Measurements from ENCODE around the gene GIPR. TPM values are rescaled to one million over a fixed set of nuclear protein-coding genes. Genes with fewer than 3 reads are reported as not detected.
A peak's percentile ranks its signal among the peaks of the same experiment; 100 is the strongest.

GIPR gene
- total RNA-seq, 1 experiment from 2014 or later, result not detected

- H3K36me3 Mint-ChIP-seq (ENCODE audit: insufficient read depth, unreplicated experiment), result no peaks in the 10 kb centered on the region
- H3K27ac Mint-ChIP-seq (ENCODE audit: low read depth, unreplicated experiment), result no peak overlapping the region
- no TSS peak for BruUV-seq (replicated peaks)
- CTCF ChIA-PET, result interaction anchor here (0.6 to 1.1 kb wide), 5 partner anchors 35 to 96 kb away, joined by 3 to 7 read pairs (median 4); no protein-coding TSS in a partner anchor
- no peaks in the 10 kb centered on the region for H3K27me3 Mint-ChIP-seq (ENCODE audit: insufficient read depth, unreplicated experiment)
- POLR2A ChIA-PET, result interaction anchor here (0.7 to 1.7 kb wide), 5 partner anchors 16 to 62 kb away, joined by 3 to 9 read pairs (median 5); partner anchors contain the start of genes GIPR, QPCTL and SNRPD2
- intact Hi-C loops (cut with micrococcal nuclease), result no loop called here
- peak overlapping the region; percentile 61 for H3K4me3 Mint-ChIP-seq (ENCODE audit: unreplicated experiment)
- TF ChIP-seq, protein P1, sequence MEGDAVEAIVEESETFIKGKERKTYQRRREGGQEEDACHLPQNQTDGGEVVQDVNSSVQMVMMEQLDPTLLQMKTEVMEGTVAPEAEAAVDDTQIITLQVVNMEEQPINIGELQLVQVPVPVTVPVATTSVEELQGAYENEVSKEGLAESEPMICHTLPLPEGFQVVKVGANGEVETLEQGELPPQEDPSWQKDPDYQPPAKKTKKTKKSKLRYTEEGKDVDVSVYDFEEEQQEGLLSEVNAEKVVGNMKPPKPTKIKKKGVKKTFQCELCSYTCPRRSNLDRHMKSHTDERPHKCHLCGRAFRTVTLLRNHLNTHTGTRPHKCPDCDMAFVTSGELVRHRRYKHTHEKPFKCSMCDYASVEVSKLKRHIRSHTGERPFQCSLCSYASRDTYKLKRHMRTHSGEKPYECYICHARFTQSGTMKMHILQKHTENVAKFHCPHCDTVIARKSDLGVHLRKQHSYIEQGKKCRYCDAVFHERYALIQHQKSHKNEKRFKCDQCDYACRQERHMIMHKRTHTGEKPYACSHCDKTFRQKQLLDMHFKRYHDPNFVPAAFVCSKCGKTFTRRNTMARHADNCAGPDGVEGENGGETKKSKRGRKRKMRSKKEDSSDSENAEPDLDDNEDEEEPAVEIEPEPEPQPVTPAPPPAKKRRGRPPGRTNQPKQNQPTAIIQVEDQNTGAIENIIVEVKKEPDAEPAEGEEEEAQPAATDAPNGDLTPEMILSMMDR (IDR thresholded peaks at IDR 0.05; ENCODE audit: unreplicated experiment), result no peak
- H3K9me3 Mint-ChIP-seq (ENCODE audit: unreplicated experiment), result no peaks in the 10 kb centered on the region
- no peak for DNase-seq (ENCODE audit: unreplicated experiment)
- H3K4me1 Mint-ChIP-seq (ENCODE audit: insufficient read depth, unreplicated experiment), result peaks cover 24% of the 10 kb centered on the region
These were observed 21.7 kb upstream of the GIPR start for GRCh38 chr19:45646345-45646698.

DNA sequence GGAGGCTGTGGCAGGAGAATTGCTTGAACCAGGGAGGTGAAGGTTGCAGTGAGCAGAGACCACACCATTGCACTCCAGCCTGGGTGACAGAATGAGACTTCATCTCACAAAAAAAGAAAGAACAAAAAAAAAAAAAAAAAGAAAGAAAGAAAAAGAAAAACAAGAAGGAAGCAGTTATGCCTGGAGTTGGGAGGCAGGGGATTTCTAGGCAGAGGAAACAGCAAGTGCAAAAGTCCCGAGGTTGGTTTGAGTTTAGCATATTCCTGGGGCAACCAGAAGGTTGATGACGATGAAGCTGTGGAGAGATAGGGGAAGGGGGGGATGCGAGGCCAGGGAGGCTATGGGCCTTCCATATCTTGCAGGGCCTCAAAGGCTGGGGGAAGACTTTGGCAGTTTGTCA lies 17.3 kb upstream of the GIPR start:
- H3K27ac Mint-ChIP-seq (ENCODE audit: low read depth, unreplicated experiment), result no peak overlapping the region
- ChIA-PET POLR2A (no interaction called here), CTCF (interaction anchor here (0.5 to 0.9 kb wide), 4 partner anchors 9 to 177 kb away, joined by 3 read pairs; partner anchors contain the start of gene QPCTL)
- H3K4me3 Mint-ChIP-seq (ENCODE audit: unreplicated experiment), result no peak overlapping the region
- no peaks in the 10 kb centered on the region for H3K9me3 Mint-ChIP-seq (ENCODE audit: unreplicated experiment)
- TF ChIP-seq, protein P1 (IDR thresholded peaks at IDR 0.05; ENCODE audit: unreplicated experiment), result no peak
- H3K4me1 Mint-ChIP-seq (ENCODE audit: insufficient read depth, unreplicated experiment), result peaks cover 5% of the 10 kb centered on the region
- intact Hi-C loops (cut with micrococcal nuclease), result no loop called here
- no peaks in the 10 kb centered on the region for H3K36me3 Mint-ChIP-seq (ENCODE audit: insufficient read depth, unreplicated experiment)
- BruUV-seq (replicated peaks), result no TSS peak
- no peaks in the 10 kb centered on the region for H3K27me3 Mint-ChIP-seq (ENCODE audit: insufficient read depth, unreplicated experiment)
- DNase-seq (ENCODE audit: unreplicated experiment), result no peak

DNA sequence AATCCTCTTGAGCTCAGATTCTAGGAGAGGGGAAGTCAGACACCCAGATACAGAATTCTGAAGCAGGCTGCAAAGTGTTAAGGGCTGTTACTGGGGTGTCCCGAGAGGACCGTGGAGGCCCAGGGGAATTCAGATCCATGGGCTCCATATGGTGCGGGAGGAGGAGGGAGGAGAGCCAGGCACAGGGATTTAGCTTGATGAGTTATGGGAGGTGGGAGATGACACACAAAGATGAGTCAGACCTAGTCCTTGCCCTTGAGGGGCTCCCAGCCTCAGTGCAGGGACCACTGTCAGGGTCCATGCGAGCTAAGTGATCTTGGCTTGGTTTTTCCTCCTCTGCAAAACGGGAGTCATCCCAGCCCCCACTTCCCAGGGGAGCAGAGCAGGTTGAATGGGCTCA lies 14.4 kb upstream of the GIPR start:
- ChIA-PET POLR2A (no interaction called here), CTCF (interaction anchor here (0.9 to 1.0 kb wide), 2 partner anchors 27 to 168 kb away, joined by 3 to 5 read pairs; no protein-coding TSS in a partner anchor)
- BruUV-seq (replicated peaks), result no TSS peak
- Mint-ChIP-seq H3K27me3 (ENCODE audit: insufficient read depth, unreplicated experiment) (peaks cover 5% of the 10 kb centered on the region), H3K36me3 (ENCODE audit: insufficient read depth, unreplicated experiment) (no peaks in the 10 kb centered on the region), H3K4me3 (ENCODE audit: unreplicated experiment) (no peak overlapping the region), H3K4me1 (ENCODE audit: insufficient read depth, unreplicated experiment) (no peaks in the 10 kb centered on the region), H3K27ac (ENCODE audit: low read depth, unreplicated experiment) (no peak overlapping the region), H3K9me3 (ENCODE audit: unreplicated experiment) (no peaks in the 10 kb centered on the region)
- TF ChIP-seq, protein P1 (IDR thresholded peaks at IDR 0.05; ENCODE audit: unreplicated experiment), result no peak
- no peak for DNase-seq (ENCODE audit: unreplicated experiment)
- intact Hi-C loops (cut with micrococcal nuclease), result no loop called here

DNA sequence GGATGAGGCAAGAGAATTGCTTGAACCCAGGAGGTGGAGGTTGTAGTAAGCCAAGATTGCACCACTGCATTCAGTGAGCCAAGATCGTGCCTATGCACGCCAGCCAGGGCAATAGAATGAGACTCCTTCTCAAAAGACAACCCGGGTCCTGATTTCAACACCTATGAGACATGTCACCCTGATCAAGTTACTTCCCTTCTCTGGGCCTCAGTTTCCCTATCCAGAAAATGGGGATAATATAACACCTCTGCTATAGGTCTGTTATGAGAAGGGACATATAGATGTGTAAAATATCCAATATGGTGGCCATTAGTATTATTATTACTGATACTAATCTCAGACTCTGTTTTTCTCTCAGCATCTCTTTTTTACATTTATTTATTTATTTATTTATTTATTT lies 12.9 kb upstream of the GIPR start:
- no peak for DNase-seq (ENCODE audit: unreplicated experiment)
- Mint-ChIP-seq H3K4me1 (ENCODE audit: insufficient read depth, unreplicated experiment) (no peaks in the 10 kb centered on the region), H3K9me3 (ENCODE audit: unreplicated experiment) (no peaks in the 10 kb centered on the region), H3K36me3 (ENCODE audit: insufficient read depth, unreplicated experiment) (no peaks in the 10 kb centered on the region), H3K4me3 (ENCODE audit: unreplicated experiment) (no peak overlapping the region), H3K27ac (ENCODE audit: low read depth, unreplicated experiment) (no peak overlapping the region), H3K27me3 (ENCODE audit: insufficient read depth, unreplicated experiment) (peaks cover 20% of the 10 kb centered on the region)
- BruUV-seq (replicated peaks), result no TSS peak
- ChIA-PET POLR2A (no interaction called here), CTCF (no interaction called here)
- TF ChIP-seq, protein P1 (IDR thresholded peaks at IDR 0.05; ENCODE audit: unreplicated experiment), result no peak
- intact Hi-C loops (cut with micrococcal nuclease), result no loop called here
